HG02623 (cell line): ENCODE results near the gene C16orf89.
A peak's percentile ranks its signal among the peaks of the same experiment; 100 is the strongest.
"Not testable (repeated sequence)": the region's sequence is repeated elsewhere in the genome, so short reads cannot be mapped to it uniquely, and the experiment has no call there.

Source experiments
- ATAC-seq: cut with Tn5 transposase; IDR thresholded peaks from one replicate; pipeline ENCODE4 v1.9.1; 2021; ENCODE audit warnings: moderate library complexity; ENCODE audit not compliant: unreplicated experiment

C16orf89 gene

DNA sequence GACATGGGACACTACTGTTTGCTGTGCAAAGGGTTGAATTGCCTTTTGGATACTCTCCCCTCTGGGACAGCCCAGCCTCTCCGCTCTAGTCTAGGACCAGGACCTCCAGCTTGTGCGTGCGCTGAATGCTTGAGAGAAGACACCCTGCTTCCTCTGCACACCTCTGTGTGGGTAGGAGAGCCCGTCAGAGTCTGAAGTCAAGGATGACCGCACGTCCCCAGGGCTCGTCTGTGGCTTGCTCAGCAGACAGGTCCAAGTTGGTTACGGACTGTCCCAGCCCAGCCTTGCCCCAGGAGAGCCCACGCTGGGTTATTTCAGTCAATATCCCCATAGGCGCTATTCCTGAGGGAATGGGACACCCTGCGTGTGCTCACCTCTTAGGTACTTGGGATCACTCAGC is 3.7 kb downstream of the C16orf89 start:
- ATAC-seq, result no peak

GRCh38 chr16:5060073-5060641 is 5.6 kb downstream of the C16orf89 start:
- ATAC-seq, result no peak

GRCh38 chr16:5059386-5060072 is 6.2 kb downstream of the C16orf89 start:
- no peak for ATAC-seq

DNA sequence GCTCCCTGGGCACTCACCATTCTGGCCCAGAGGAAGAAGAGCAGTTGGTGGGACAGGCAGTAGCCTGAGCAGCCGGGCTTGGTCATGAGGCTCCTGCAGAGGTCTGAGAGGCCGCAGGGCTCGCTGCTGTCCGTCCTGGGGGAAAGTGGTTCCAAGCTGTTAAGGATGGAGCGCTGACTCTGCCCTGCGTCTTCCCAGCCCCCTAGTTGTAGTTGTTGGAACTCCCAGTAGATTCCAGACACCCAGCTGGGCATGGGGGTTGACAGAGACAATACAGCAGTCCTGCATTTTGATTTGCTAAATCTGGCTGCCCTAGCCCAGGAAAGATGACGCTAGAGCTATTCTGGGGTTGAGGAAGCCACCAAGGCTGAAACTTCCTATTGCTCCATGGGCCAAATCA is 7.3 kb downstream of the C16orf89 start:
- no peak for ATAC-seq

- no peak for ATAC-seq
Measured at GRCh38 chr16:5056352-5056751, 9.4 kb downstream of the C16orf89 start.

- ATAC-seq, result no peak
Measured at GRCh38 chr16:5054876-5055865, 10.6 kb downstream of the C16orf89 start.

DNA sequence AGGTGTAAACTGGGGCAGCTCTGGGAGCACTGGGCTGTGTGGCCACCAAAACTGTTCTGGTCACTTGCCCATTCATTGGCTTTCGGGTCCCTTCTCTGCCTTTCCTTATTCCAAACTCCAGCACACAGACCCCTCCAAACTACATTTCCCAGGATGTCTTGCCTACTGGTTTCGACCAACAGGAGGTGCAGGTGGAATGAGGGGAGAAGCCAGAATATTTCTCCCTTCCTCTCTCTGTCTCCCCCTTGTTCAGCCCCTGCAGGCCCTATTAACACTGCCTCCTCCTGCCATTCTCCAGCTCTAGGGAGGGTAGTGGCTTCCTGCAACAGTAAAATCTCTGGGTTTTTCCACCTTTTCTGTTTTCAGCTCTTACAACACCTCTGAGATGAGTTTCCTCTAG is 18.8 kb downstream of the C16orf89 start:
- no peak for ATAC-seq

- no peak for ATAC-seq
Measured at GRCh38 chr16:5045499-5046115, 20.1 kb downstream of the C16orf89 start.

DNA sequence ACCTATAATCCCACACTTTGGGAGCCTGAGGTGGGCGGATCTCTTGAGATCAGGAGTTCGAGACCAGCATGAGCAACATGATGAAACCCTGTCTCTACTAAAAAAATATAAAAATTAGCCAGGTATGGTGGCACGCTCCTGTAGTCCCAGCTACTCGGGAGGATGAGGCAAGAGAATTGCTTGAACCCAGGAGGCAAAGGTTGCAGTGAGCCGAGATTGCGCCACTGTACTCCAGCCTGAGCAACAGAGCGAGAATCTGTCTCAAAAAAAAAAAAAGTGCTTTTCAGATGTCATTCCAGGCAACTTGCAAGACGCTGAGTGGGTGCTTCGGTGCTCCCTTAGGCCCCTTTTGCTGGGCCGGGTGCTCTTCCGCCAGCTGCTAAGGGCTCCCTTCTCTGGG is 21.2 kb downstream of the C16orf89 start:
- not testable (repeated sequence) for ATAC-seq

- no peak for ATAC-seq
Measured at GRCh38 chr16:5044011-5044540, 21.7 kb downstream of the C16orf89 start.

GRCh38 chr16:5042574-5043171 is 23.1 kb downstream of the C16orf89 start:
- ATAC-seq, result no peak

DNA sequence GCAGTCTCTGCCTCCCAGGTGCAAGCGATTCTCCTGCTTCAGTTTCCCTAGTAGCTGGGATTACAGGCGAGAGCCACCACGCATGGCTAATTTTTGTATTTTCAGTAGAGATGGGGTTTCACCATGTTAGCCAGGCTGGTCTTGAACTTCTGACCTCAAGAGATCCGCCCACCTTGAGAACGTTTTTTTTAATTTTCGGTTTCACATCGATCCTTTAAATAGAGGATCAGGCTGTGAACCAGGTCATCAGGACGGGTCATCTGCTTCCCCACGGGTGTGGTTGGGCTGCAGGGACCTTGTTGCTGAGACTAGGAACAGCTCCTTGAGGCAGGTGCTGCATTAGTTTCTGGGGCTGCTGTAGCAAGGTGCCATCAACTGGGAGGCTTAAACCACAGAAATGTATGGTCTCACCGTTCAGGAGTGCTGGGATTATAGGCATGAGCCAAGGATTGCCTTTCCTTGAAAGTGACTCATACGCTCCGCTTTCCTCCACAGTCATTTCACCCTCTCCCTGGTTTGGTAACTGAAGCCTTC is 24.1 kb downstream of the C16orf89 start:
- no peak for ATAC-seq

DNA sequence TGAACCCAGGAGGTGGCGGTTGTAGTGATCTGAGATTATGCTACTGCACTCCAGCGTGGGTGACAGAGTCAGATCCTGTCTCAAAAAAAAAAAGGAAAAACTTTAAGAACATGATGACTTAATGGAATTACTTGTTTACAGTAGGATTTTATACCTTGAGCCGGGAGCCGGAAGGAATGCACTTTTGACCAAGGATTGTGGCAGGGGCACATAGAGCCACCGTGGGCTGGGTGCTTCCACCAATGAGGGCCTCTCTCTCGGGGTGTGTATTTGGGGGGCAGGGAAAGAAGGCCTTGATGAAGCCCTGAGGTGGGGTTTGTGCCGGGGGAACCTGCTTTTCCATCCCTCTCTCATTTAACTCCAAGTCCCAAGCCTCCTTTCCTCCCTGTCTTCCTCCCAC is 25.3 kb downstream of the C16orf89 start:
- no peak for ATAC-seq

DNA sequence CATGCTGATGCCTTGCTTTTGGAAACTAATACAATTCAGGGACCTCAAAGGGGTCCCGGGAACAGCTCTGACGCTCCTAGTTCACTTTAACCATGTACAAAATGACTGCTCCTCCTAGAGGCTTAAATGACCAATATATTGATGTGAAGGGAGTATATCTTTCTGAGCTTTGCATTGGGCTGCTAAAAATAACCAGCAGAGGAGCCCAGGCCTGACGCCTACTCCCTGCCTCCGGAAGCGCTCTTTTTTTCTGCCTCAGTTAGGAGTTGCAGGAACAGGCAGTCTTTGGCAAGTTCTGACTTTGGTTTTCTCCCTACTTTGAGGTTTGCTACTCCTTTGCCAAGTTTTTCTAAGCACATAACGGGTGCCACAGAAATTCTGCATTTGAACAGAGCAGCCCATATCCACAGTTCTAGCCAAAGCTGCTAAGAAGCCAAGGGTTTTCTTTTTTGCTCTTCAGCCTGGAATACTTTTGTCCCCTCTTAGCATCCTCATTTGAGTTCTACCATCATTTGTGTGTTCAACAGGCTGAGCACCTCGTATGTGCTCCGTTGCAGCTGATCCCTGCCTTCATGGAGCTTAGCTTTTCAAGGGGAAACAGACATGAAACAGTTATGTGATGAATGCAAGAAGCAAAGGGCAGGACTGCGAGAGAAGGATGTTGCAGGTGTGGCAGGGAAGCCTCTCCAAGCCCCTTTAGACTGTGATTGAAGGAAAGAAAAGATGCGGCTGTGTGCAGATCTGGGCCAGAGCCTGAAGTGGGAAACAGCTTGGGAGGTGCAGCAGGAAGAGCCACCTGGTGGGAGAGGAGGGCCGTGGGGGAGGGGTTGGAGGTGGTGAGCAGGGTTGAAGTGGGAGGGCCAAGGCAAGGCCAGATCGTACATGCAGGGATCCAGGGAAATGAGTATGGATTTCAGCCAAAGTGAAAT is 29.3 kb downstream of the C16orf89 start:
- ATAC-seq, result no peak

- no peak for ATAC-seq
Measured at GRCh38 chr16:5035909-5036227, 29.9 kb downstream of the C16orf89 start.

DNA sequence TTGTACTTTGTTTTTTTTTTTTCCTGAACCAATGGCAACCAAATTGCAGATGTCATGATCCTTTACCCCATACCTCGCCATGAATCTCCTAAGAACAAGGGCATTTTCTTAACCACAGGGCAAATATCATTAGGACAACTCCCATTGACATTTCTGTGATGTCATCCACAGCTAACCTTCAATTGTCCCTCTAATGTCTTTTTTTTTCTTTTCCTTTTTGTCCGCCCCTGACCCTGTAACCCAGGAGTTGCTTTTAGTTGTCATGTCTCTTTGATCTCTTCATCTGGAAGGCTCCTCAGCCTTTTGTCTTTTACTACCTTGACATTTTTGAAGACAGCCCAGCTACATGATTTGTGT is 31.6 kb downstream of the C16orf89 start:
- no peak for ATAC-seq

DNA sequence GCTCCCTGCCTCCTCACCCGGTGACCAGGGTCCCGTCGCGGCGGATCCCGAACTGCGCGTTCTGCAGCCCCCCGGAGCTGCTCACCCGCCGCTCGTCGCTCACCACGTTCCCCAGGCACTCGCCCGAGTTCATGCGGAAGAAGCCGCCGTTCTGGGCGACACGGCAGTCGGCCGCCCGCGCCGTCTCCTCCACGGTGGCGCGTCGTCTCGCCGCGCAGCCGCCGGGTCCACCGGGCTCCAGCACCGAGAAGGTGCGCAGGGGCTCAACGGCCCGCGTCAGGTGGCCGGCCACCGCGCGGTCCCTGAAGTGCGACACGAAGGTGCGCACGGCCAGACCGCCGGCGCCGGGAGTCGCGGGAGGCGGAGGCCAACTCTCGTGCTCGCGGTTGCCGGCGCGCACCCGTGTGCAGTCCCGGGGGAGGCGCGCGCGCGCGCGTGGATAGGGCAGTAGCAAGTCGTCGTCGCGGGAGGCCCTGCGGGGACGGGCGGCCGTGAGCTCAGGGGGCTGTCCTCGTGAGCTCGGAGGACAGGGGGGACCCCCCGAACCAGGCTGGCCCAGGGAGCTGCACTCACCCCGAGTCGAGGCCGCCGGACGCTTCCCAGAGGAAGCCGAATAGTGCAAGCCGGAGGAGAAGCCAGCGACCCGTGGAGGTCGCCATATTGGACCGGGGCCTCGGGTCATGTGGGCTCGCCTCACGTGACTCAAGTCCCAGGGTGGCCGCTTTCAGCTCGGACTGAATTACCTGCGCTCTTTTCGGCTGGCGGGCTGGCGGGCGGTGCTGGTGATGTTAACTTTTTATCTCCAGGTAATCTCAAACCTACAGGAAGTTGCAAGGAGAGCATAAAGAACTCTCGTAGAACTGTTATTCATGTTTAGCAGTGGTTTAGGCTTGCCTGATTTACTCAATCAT is 32.2 kb downstream of the C16orf89 start, which contains the start of gene NAGPA:
NAGPA (minus strand) TSS at position 680 of the 911 bp plus-strand sequence; CDS start at position 659, 21 bp downstream.
- peak; percentile 81 for ATAC-seq

- no peak for ATAC-seq
Measured at GRCh38 chr16:5032748-5033167, 33.0 kb downstream of the C16orf89 start.
